Measurements from ENCODE around the gene TEX261. TPM values are rescaled to one million over a fixed set of nuclear protein-coding genes. Genes with fewer than 3 reads are reported as not detected.

TEX261 gene
- total RNA-seq, 1 donor from 2014 or later, result 71.3 TPM

- peaks cover 10% of the 10 kb centered on the region for H3K4me1 ChIP-seq
- H3K36me3 ChIP-seq, result peaks cover 26% of the 10 kb centered on the region
- ATAC-seq, result no peak
- no peak for TF ChIP-seq CTCF (IDR thresholded peaks at IDR 0.05)
- H3K9me3 ChIP-seq, result no peaks in the 10 kb centered on the region
- H3K27ac ChIP-seq, result no peak overlapping the region
- intact Hi-C loops (cut with DNase I), result no loop called here
- DNase-seq, result no peak
- no peak overlapping the region for H3K4me3 ChIP-seq
- no peaks in the 10 kb centered on the region for H3K27me3 ChIP-seq (ENCODE audit: low read depth)
These were observed 12.5 kb downstream of the TEX261 start for GRCh38 chr2:70981866-70982810.

GRCh38 chr2:70981421-70981820 is 13.3 kb downstream of the TEX261 start:
- DNase-seq (no peak), ATAC-seq (no peak)
- H3K9me3 ChIP-seq, result no peaks in the 10 kb centered on the region
- no peak for TF ChIP-seq CTCF (IDR thresholded peaks at IDR 0.05)
- H3K36me3 ChIP-seq, result peaks cover 19% of the 10 kb centered on the region
- H3K4me1 ChIP-seq, result peaks cover 10% of the 10 kb centered on the region
- H3K27me3 ChIP-seq (ENCODE audit: low read depth), result no peaks in the 10 kb centered on the region
- H3K4me3 ChIP-seq, result no peak overlapping the region
- no peak overlapping the region for H3K27ac ChIP-seq
- intact Hi-C loops (cut with DNase I), result no loop called here

GRCh38 chr2:70979626-70980025 is 15.0 kb downstream of the TEX261 start:
- Histone ChIP-seq H3K4me3 (no peak overlapping the region), H3K9me3 (no peaks in the 10 kb centered on the region), H3K4me1 (peaks cover 10% of the 10 kb centered on the region), H3K27ac (peak overlapping the region; percentile 91), H3K36me3 (peaks cover 7% of the 10 kb centered on the region), H3K27me3 (ENCODE audit: low read depth) (no peaks in the 10 kb centered on the region)
- ATAC-seq, result no peak
- no peak for TF ChIP-seq CTCF (IDR thresholded peaks at IDR 0.05)
- DNase-seq, result no peak
- intact Hi-C loops (cut with DNase I), result no loop called here

- TF ChIP-seq CTCF (IDR thresholded peaks at IDR 0.05), result no peak
- ATAC-seq (no peak), DNase-seq (no peak)
- Histone ChIP-seq H3K9me3 (no peaks in the 10 kb centered on the region), H3K4me3 (peak overlapping the region; percentile 70), H3K4me1 (peaks cover 10% of the 10 kb centered on the region), H3K27me3 (ENCODE audit: low read depth) (no peaks in the 10 kb centered on the region), H3K27ac (peak overlapping the region; percentile 91), H3K36me3 (peaks cover 7% of the 10 kb centered on the region)
- intact Hi-C loops (cut with DNase I), result no loop called here
These were observed 15.5 kb downstream of the TEX261 start for GRCh38 chr2:70979180-70979488.

- TF ChIP-seq CTCF (IDR thresholded peaks at IDR 0.05), result no peak
- intact Hi-C loops (cut with DNase I), result no loop called here
- Histone ChIP-seq H3K9me3 (no peaks in the 10 kb centered on the region), H3K4me1 (peaks cover 10% of the 10 kb centered on the region), H3K27me3 (ENCODE audit: low read depth) (no peaks in the 10 kb centered on the region), H3K4me3 (peak within 1 kb of the TSS; percentile 70), H3K36me3 (peaks cover 7% of the 10 kb centered on the region), H3K27ac (peak within 1 kb of the TSS; percentile 91)
- ATAC-seq, result peak; percentile 78 to 80
- peak; percentile 60 for DNase-seq
These were observed 16.1 kb downstream of the TEX261 start, which contains the start of gene ANKRD53 for GRCh38 chr2:70978341-70979179. TSS of gene ANKRD53 (plus strand) at chr2:70978630. CDS start at chr2:70978646, 16 bp downstream.
